Stimulated activated CD8-positive, alpha-beta memory T cell treated with anti-CD3 and anti-CD28 coated beads, Interleukin-4, amount 100 ng/mL, for 1 hour (primary cell): ENCODE measurements around the gene RPS15A.
"Not testable (repeated sequence)": the region's sequence is repeated elsewhere in the genome, so short reads cannot be mapped to it uniquely, and the experiment has no call there.

Source experiments
- DNase-seq, 2 donors: peaks; one replicate each; pipeline ENCODE4 v3.0.0-alpha.2; 2020; ENCODE audit warnings: low read depth in 2 of 2, low spot score in 1 of 2

The RPS15A gene

GRCh38 chr16:18757960-18758660 lies 32.0 kb downstream of the RPS15A start:
- DNase-seq: not testable (repeated sequence)

- DNase-seq: not testable (repeated sequence)
Observed at GRCh38 chr16:18756639-18757038, 33.5 kb downstream of the RPS15A start.

- not testable (repeated sequence) for DNase-seq
Observed at GRCh38 chr16:18742870-18743269, 47.3 kb downstream of the RPS15A start.

GRCh38 chr16:18740027-18740426 lies 50.1 kb downstream of the RPS15A start:
- DNase-seq: not testable (repeated sequence)

DNA sequence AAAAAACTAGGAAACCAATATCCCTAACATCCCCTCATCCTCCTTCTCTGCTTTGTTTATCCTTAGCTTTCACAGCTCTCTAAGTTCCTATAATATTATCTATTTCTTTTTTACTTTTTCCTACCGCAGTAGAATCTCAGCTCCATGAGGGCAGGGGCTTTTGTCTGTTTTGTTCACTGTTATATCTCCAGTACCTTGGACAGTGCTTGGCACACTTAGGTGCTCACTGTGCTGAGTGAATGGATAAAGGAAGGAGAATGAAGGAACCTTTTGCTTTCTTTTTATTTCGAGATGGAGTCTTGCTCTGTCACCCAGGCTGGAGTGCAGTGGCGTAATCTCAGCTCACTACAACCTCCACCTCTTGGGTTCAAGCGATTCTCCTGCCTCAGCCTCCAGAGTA lies 51.4 kb downstream of the RPS15A start:
- DNase-seq: not testable (repeated sequence)

- not testable (repeated sequence) for DNase-seq
Observed at GRCh38 chr16:18734279-18734678, 55.9 kb downstream of the RPS15A start.
